ENCODE results near the gene ANXA10. TPM values are rescaled to one million over a fixed set of nuclear protein-coding genes. Genes with fewer than 3 reads are reported as not detected.

ANXA10 gene
- total and polyA plus RNA-seq, 12 donors = not detected

DNA sequence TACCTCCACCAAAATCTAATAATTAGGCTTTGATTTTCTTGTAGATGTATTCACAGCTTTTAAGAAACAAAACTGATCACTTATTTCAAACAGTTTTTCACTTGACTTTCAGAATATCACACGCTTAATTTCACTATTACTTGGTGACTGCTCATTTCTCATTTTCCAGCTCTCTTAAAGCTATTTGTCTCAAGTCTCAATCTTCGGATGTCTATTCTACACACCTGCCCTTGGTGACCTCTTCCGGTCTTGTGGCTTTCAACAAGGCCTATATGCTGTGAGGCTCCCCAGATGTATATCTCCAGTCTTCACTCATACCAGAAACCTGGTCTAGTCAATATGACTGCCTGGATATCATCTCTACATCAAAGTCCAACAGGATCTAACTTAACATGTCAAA is 34.9 kb upstream of the ANXA10 start:
- Histone ChIP-seq H3K27ac (no peak overlapping the region), H3K27me3 (peaks cover 0 to 3% (median 0%) of the 10 kb centered on the region in 7 donors), H3K9me3 (no peaks in the 10 kb centered on the region), H3K4me3 (no peak overlapping the region), H3K4me1 (no peaks in the 10 kb centered on the region), H3K36me3 (no peaks in the 10 kb centered on the region)
- no peak for TF ChIP-seq CTCF (IDR thresholded peaks at IDR 0.05)
- ATAC-seq (no peak), DNase-seq (no peak)
- intact Hi-C loops (cut with DNase I) = no loop called here
- whole genome bisulfite sequencing, 2 donors = 78 to 91% methylated on average over 3 of the region's 3 CpGs

GRCh38 chr4:168059251-168059650 is 33.1 kb upstream of the ANXA10 start:
- no peak for TF ChIP-seq CTCF (IDR thresholded peaks at IDR 0.05)
- ATAC-seq = no peak
- intact Hi-C loops (cut with DNase I) = no loop called here
- Histone ChIP-seq H3K27me3 (peaks cover 0 to 3% (median 0%) of the 10 kb centered on the region in 7 donors), H3K27ac (no peak overlapping the region), H3K36me3 (no peaks in the 10 kb centered on the region), H3K4me3 (no peak overlapping the region), H3K9me3 (no peaks in the 10 kb centered on the region), H3K4me1 (no peaks in the 10 kb centered on the region)
- WGBS, 2 donors = 90 to 92% methylated on average over 1 of the region's 1 CpG
- no peak for DNase-seq

- no peak for TF ChIP-seq CTCF (IDR thresholded peaks at IDR 0.05)
- H3K4me3 ChIP-seq = no peak overlapping the region
- no peaks in the 10 kb centered on the region for H3K9me3 ChIP-seq
- no peaks in the 10 kb centered on the region for H3K4me1 ChIP-seq
- ATAC-seq (no peak), DNase-seq (no peak)
- H3K27me3 ChIP-seq = peaks cover 0 to 3% (median 0%) of the 10 kb centered on the region in 7 donors
- no peak overlapping the region for H3K27ac ChIP-seq
- 72 to 73% methylated on average over 4 of the region's 4 CpGs for WGBS, 2 donors
- intact Hi-C loops (cut with DNase I) = no loop called here
- no peaks in the 10 kb centered on the region for H3K36me3 ChIP-seq
Measured at GRCh38 chr4:168063031-168063430, 29.3 kb upstream of the ANXA10 start.

GRCh38 chr4:168070903-168071302 is 21.4 kb upstream of the ANXA10 start:
- Histone ChIP-seq H3K4me3 (no peak overlapping the region), H3K27me3 (no peaks in the 10 kb centered on the region), H3K36me3 (no peaks in the 10 kb centered on the region), H3K9me3 (peaks cover 0 to 21% (median 0%) of the 10 kb centered on the region in 11 donors), H3K27ac (no peak overlapping the region), H3K4me1 (no peaks in the 10 kb centered on the region)
- WGBS, 2 donors = 88 to 92% methylated on average over 1 of the region's 1 CpG
- ATAC-seq (no peak), DNase-seq (no peak)
- TF ChIP-seq CTCF (IDR thresholded peaks at IDR 0.05) = no peak
- intact Hi-C loops (cut with DNase I) = no loop called here
